ENCODE measurements around the gene MAP3K5. TPM values are rescaled to one million over a fixed set of nuclear protein-coding genes. Genes with fewer than 3 reads are reported as not detected.

The MAP3K5 gene
- total RNA-seq, 1 donor from 2014 or later, result 0.02 TPM

- Histone ChIP-seq H3K9me3 (ENCODE audit: low read depth) (no peaks in the 10 kb centered on the region), H3K27me3 (no peaks in the 10 kb centered on the region), H3K9ac (no peak overlapping the region), H3K4me2 (no peak overlapping the region), H3K4me1 (peaks cover 3% of the 10 kb centered on the region), H2AFZ (replicated peaks) (no peak overlapping the region), H3K27ac (no peak overlapping the region), H3K79me2 (ENCODE audit: low read depth) (no peaks in the 10 kb centered on the region), H3F3A (ENCODE audit: low read depth) (no peaks in the 10 kb centered on the region), H3K36me3 (no peaks in the 10 kb centered on the region), H4K20me1 (ENCODE audit: low read depth) (no peaks in the 10 kb centered on the region), H3K4me3 (no peak overlapping the region)
- Mint-ChIP-seq H3K27ac (no peak overlapping the region), H3K27me3 (ENCODE audit: insufficient read depth, low read depth) (peaks cover 7% of the 10 kb centered on the region), H3K36me3 (no peaks in the 10 kb centered on the region), H3K4me1 (no peaks in the 10 kb centered on the region), H3K4me3 (no peak overlapping the region), H3K9me3 (peaks cover 10% of the 10 kb centered on the region)
- TF ChIP-seq CTCF (IDR thresholded peaks at IDR 0.05), result no peak
- TF ChIP-seq EZH2 (IDR thresholded peaks at IDR 0.05), result no peak
- no peak for TF ChIP-seq EZH2phosphoT487 (IDR thresholded peaks at IDR 0.05)
- DNase-seq (ENCODE audit: low spot score), result no peak
These were observed 224.6 kb downstream of the MAP3K5 start for GRCh38 chr6:136567688-136568087.

- peaks cover 7% of the 10 kb centered on the region for H3K27me3 Mint-ChIP-seq (ENCODE audit: insufficient read depth, low read depth)
- Histone ChIP-seq H3K4me2 (no peak overlapping the region), H4K20me1 (ENCODE audit: low read depth) (no peaks in the 10 kb centered on the region), H2AFZ (replicated peaks) (no peak overlapping the region), H3F3A (ENCODE audit: low read depth) (no peaks in the 10 kb centered on the region), H3K9ac (no peak overlapping the region), H3K4me1 (peaks cover 3% of the 10 kb centered on the region), H3K79me2 (ENCODE audit: low read depth) (no peaks in the 10 kb centered on the region), H3K36me3 (no peaks in the 10 kb centered on the region), H3K9me3 (ENCODE audit: low read depth) (no peaks in the 10 kb centered on the region), H3K27me3 (no peaks in the 10 kb centered on the region), H3K4me3 (no peak overlapping the region), H3K27ac (no peak overlapping the region)
- TF ChIP-seq EZH2 (IDR thresholded peaks at IDR 0.05) (no peak), EZH2phosphoT487 (IDR thresholded peaks at IDR 0.05) (no peak), CTCF (IDR thresholded peaks at IDR 0.05) (no peak)
- no peak for DNase-seq (ENCODE audit: low spot score)
- H3K4me1 Mint-ChIP-seq, result no peaks in the 10 kb centered on the region
- no peaks in the 10 kb centered on the region for H3K36me3 Mint-ChIP-seq
- H3K9me3 Mint-ChIP-seq, result peaks cover 10% of the 10 kb centered on the region
- H3K4me3 Mint-ChIP-seq, result no peak overlapping the region
- no peak overlapping the region for H3K27ac Mint-ChIP-seq
These were observed 225.4 kb downstream of the MAP3K5 start for GRCh38 chr6:136566851-136567250.

- no peak for DNase-seq (ENCODE audit: low spot score)
- Histone ChIP-seq H3K27ac (no peak overlapping the region), H3K27me3 (no peaks in the 10 kb centered on the region), H3K4me3 (no peak overlapping the region), H2AFZ (replicated peaks) (no peak overlapping the region), H3K9ac (no peak overlapping the region), H3F3A (ENCODE audit: low read depth) (no peaks in the 10 kb centered on the region), H3K9me3 (ENCODE audit: low read depth) (no peaks in the 10 kb centered on the region), H4K20me1 (ENCODE audit: low read depth) (no peaks in the 10 kb centered on the region), H3K36me3 (no peaks in the 10 kb centered on the region), H3K4me1 (peaks cover 3% of the 10 kb centered on the region), H3K4me2 (no peak overlapping the region), H3K79me2 (ENCODE audit: low read depth) (no peaks in the 10 kb centered on the region)
- peaks cover 6% of the 10 kb centered on the region for H3K27me3 Mint-ChIP-seq (ENCODE audit: insufficient read depth, low read depth)
- H3K36me3 Mint-ChIP-seq, result no peaks in the 10 kb centered on the region
- no peak overlapping the region for H3K4me3 Mint-ChIP-seq
- H3K27ac Mint-ChIP-seq, result no peak overlapping the region
- peaks cover 5% of the 10 kb centered on the region for H3K9me3 Mint-ChIP-seq
- H3K4me1 Mint-ChIP-seq, result no peaks in the 10 kb centered on the region
- TF ChIP-seq EZH2phosphoT487 (IDR thresholded peaks at IDR 0.05), result no peak
- no peak for TF ChIP-seq EZH2 (IDR thresholded peaks at IDR 0.05)
- TF ChIP-seq CTCF (IDR thresholded peaks at IDR 0.05), result no peak
These were observed 226.2 kb downstream of the MAP3K5 start for GRCh38 chr6:136566007-136566487.
